HCT116 (cell line): ENCODE measurements around the gene LZTR1. TPM values are rescaled to one million over a fixed set of nuclear protein-coding genes. Genes with fewer than 3 reads are reported as not detected.

Source experiments
- ATAC-seq: fragments of 200-7000 bp; cut with Tn5 transposase; 2 replicates; pipeline ENCODE4 v1.9.1; 2020; ENCODE audit warnings: mild to moderate bottlenecking, moderate library complexity
- BruUV-seq: library from RNA; stranded (reverse); fragments of 400-500 nt; replicated peaks from 2 replicates; lab custom pipeline; 2021; lab: Mats Ljungman, UMichigan
- CTCF ChIA-PET: fragments of 300-600 bp; sonication (Branson Sonifier 250); formaldehyde crosslinking; loops from one replicate; lab custom pipeline; 2021; ENCODE audit warnings: antibody characterized with exemption; lab: Charles Lee
- POLR2A ChIA-PET: fragments of 300-600, 350-600 bp; sonication (Branson Sonifier 250); formaldehyde crosslinking; loops from one replicate; lab custom pipeline; 2021; ENCODE audit warnings: antibody characterized with exemption; lab: Charles Lee
- RAD21 ChIA-PET, 2 experiments: fragments of 300-600 bp; sonication (Branson Sonifier 250); formaldehyde crosslinking; loops; one replicate each; lab custom pipeline; 2023; ENCODE audit warnings: low total read pairs in 2 of 2; ENCODE audit not compliant: uncharacterized antibody in 2 of 2, unreplicated experiment in 2 of 2, low non-redundant PET in 1 of 2; lab: Charles Lee
- DNase-seq: peaks from one replicate; pipeline ENCODE4 v3.0.0-alpha.2; 2010; ENCODE audit warnings: low read depth, low spot score
- H2AFZ ChIP-seq: fragments of 200-600 bp; shearing (Covaris generic), sonication (generic); 2 replicates; pipeline ENCODE4 v1.6.1; 2017; ENCODE audit warnings: low read depth, mixed run types, mixed read lengths, antibody characterized with exemption, low read length; ENCODE audit not compliant: poor library complexity, severe bottlenecking
- H3K27ac ChIP-seq: 2 replicates; pipeline ENCODE4 v1.5.1; 2012; ENCODE audit warnings: low read depth, low read length
- H3K27me3 ChIP-seq: fragments of 200-600 bp; sonication (generic); 2 replicates; pipeline ENCODE4 v1.6.1; 2016; ENCODE audit warnings: mixed run types, low read length, mixed read lengths; ENCODE audit not compliant: insufficient read depth
- H3K36me3 ChIP-seq, 2 experiments: fragments of 200-500 bp in 1 of 2; fragments of 200-600 bp in 1 of 2; sonication (Bioruptor generic) in 1 of 2; sonication (generic) in 1 of 2; 2 replicates each; pipeline versions ENCODE4 v1.5.1 to v1.6.1; 2014 to 2016; ENCODE audit warnings: low read length in 2 of 2, inconsistent platforms in 1 of 2, mixed read lengths in 1 of 2, mixed run types in 1 of 2; ENCODE audit not compliant: insufficient read depth in 2 of 2, control insufficient read depth in 1 of 2
- H3K4me1 ChIP-seq, 2 experiments: fragments of 200-600 bp in 1 of 2; sonication (generic) in 1 of 2; 2 replicates each; pipeline versions ENCODE4 v1.5.1 to v1.6.1; 2012 to 2017; ENCODE audit warnings: low read length in 2 of 2, inconsistent platforms in 1 of 2, mild to moderate bottlenecking in 1 of 2, mixed read lengths in 1 of 2, mixed run types in 1 of 2, moderate library complexity in 1 of 2; ENCODE audit not compliant: insufficient read depth in 2 of 2, control insufficient read depth in 1 of 2
- H3K4me2 ChIP-seq: fragments of 200-600 bp; sonication (generic); 2 replicates; pipeline ENCODE4 v1.6.1; 2017; ENCODE audit warnings: mixed run types, low read length, mixed read lengths
- H3K4me3 ChIP-seq, 2 experiments: fragments of 200-600 bp in 1 of 2; sonication (generic) in 1 of 2; replicated peaks in 1 of 2; 2 replicates each; pipeline ENCODE4 v1.5.1; 2011 to 2016; ENCODE audit warnings: low read length in 2 of 2, control low read depth in 1 of 2, low read depth in 1 of 2, mild to moderate bottlenecking in 1 of 2, mixed read lengths in 1 of 2, mixed run types in 1 of 2
- H3K79me2 ChIP-seq: fragments of 200-600 bp; sonication (generic); 2 replicates; pipeline ENCODE4 v1.6.1; 2017; ENCODE audit warnings: mild to moderate bottlenecking, mixed run types, low read length, moderate library complexity, mixed read lengths; ENCODE audit not compliant: insufficient read depth
- H3K9ac ChIP-seq: fragments of 200-600 bp; sonication (generic); 2 replicates; pipeline ENCODE4 v1.6.1; 2016; ENCODE audit warnings: low read length, mixed read lengths
- H3K9me2 ChIP-seq: fragments of 200-600 bp; sonication (generic), shearing (Covaris generic); 2 replicates; pipeline ENCODE4 v1.6.1; 2017; ENCODE audit warnings: mixed run types, mild to moderate bottlenecking, moderate library complexity; ENCODE audit not compliant: insufficient read depth
- H3K9me3 ChIP-seq, 2 experiments: fragments of 200-500 bp in 1 of 2; fragments of 200-600 bp in 1 of 2; sonication (Bioruptor generic) in 1 of 2; sonication (generic) in 1 of 2; 2 replicates each; pipeline ENCODE4 v1.6.1; 2014 to 2017; ENCODE audit warnings: low read length in 2 of 2, mixed read lengths in 2 of 2, inconsistent platforms in 1 of 2, low read depth in 1 of 2, mild to moderate bottlenecking in 1 of 2, mixed run types in 1 of 2, moderate library complexity in 1 of 2; ENCODE audit not compliant: control insufficient read depth in 1 of 2, insufficient read depth in 1 of 2
- H4K20me1 ChIP-seq: fragments of 200-600 bp; sonication (generic), shearing (Covaris generic); 2 replicates; pipeline ENCODE4 v1.6.1; 2017; ENCODE audit warnings: mixed run types, mild to moderate bottlenecking, moderate library complexity; ENCODE audit not compliant: insufficient read depth
- ATF3 ChIP-seq: IDR thresholded peaks from 2 replicates; pipeline ENCODE4 v1.6.1; 2012
- CBX3 ChIP-seq: IDR thresholded peaks from 2 replicates; pipeline ENCODE4 v1.6.1; 2012; ENCODE audit warnings: low read depth
- EZH2phosphoT487 ChIP-seq: fragments of 200-600 bp; IDR thresholded peaks from 2 replicates; pipeline ENCODE4 v1.6.1; 2018; ENCODE audit warnings: antibody characterized with exemption, borderline replicate concordance
- REST ChIP-seq: IDR thresholded peaks from 2 replicates; pipeline ENCODE4 v1.6.1; 2012; ENCODE audit warnings: low read depth
- SP1 ChIP-seq: IDR thresholded peaks from 2 replicates; pipeline ENCODE4 v1.6.1; 2012; ENCODE audit warnings: low read depth
- TCF7L2 ChIP-seq: IDR thresholded peaks from 2 replicates; pipeline ENCODE4 v1.7.0; 2011; ENCODE audit warnings: borderline replicate concordance, inconsistent platforms; ENCODE audit not compliant: insufficient read depth, insufficient read length; ENCODE audit errors: extremely low read depth
- YY1 ChIP-seq: IDR thresholded peaks from 2 replicates; pipeline ENCODE4 v1.6.1; 2011; ENCODE audit warnings: low read length, low read depth, moderate library complexity, mild to moderate bottlenecking; ENCODE audit not compliant: insufficient replicate concordance; ENCODE audit errors: extremely low read depth
- ZBTB33 ChIP-seq: IDR thresholded peaks from 2 replicates; pipeline ENCODE4 v1.6.1; 2011; ENCODE audit warnings: mild to moderate bottlenecking, low read length, moderate library complexity; ENCODE audit not compliant: insufficient replicate concordance; ENCODE audit errors: extremely low read depth
- intact Hi-C: fragments of 100-400 bp; cut with micrococcal nuclease; formaldehyde crosslinking; loops from 2 replicates; pipeline ENCODE4 v1.10.0; 2022
- total RNA-seq: library from RNA; stranded (reverse); gene quantifications from one replicate; pipeline ENCODE4 v1.2.1, GENCODE V29; 2021; ENCODE audit not compliant: unreplicated experiment

The LZTR1 gene
- total RNA-seq, 1 experiment from 2014 or later, result 56.5 TPM

- Histone ChIP-seq H3K27ac (no peak overlapping the region), H4K20me1 (no peaks in the 10 kb centered on the region), H3K79me2 (no peaks in the 10 kb centered on the region), H2AFZ (no peak overlapping the region), H3K9me3 (no peaks in the 10 kb centered on the region), H3K27me3 (no peaks in the 10 kb centered on the region), H3K36me3 (no peaks in the 10 kb centered on the region), H3K4me2 (no peak overlapping the region), H3K9me2 (no peaks in the 10 kb centered on the region), H3K4me1 (peaks cover 0 to 4% of the 10 kb centered on the region in 2 experiments; a peak in 1 of 4 replicates), H3K4me3 (no peak overlapping the region), H3K9ac (no peak overlapping the region)
- POLR2A ChIA-PET, result no interaction called here
- RAD21 ChIA-PET, result no interaction called here
- no peak for ATAC-seq
- no TSS peak for BruUV-seq
- intact Hi-C loops, result no loop called here
- TF ChIP-seq ATF3 (no peak), EZH2phosphoT487 (no peak), YY1 (no peak), TCF7L2 (no peak), ZBTB33 (no peak), REST (no peak), SP1 (no peak), CBX3 (no peak)
- CTCF ChIA-PET, result no interaction called here
- no peak for DNase-seq
Measured at GRCh38 chr22:20965888-20966855, 15.9 kb upstream of the LZTR1 start.
